Stimulated activated naive CD4-positive, alpha-beta T cell (primary cell): ENCODE results near the gene ARHGEF26.

Experiments used
- DNase-seq, 6 experiments: peaks; one replicate each; lab custom pipeline; 2025; lab: John Stamatoyannopoulos, UW

ARHGEF26 gene

GRCh38 chr3:154119951-154120350, 1.2 kb upstream of the ARHGEF26 start:
- no peak for DNase-seq

GRCh38 chr3:154121701-154122551, 736 bp downstream of the ARHGEF26 start:
- DNase-seq, result peak in 1 of 6 experiments; percentile 27

- peak in 1 of 6 experiments; percentile 22 for DNase-seq
Measured at GRCh38 chr3:154122552-154122911, 1.3 kb downstream of the ARHGEF26 start.

GRCh38 chr3:154122912-154123559, 1.8 kb downstream of the ARHGEF26 start:
- DNase-seq, result no peak

GRCh38 chr3:154123906-154124305, 2.7 kb downstream of the ARHGEF26 start:
- DNase-seq, result no peak

- DNase-seq, result no peak
Measured at GRCh38 chr3:154125378-154126030, 4.3 kb downstream of the ARHGEF26 start.

- DNase-seq, result no peak
Measured at GRCh38 chr3:154126651-154127050, 5.5 kb downstream of the ARHGEF26 start.

- DNase-seq, result no peak
Measured at GRCh38 chr3:154129625-154130024, 8.4 kb downstream of the ARHGEF26 start.

GRCh38 chr3:154130540-154130939, 9.3 kb downstream of the ARHGEF26 start:
- DNase-seq, result no peak

GRCh38 chr3:154131830-154132229, 10.6 kb downstream of the ARHGEF26 start:
- DNase-seq, result no peak

GRCh38 chr3:154132777-154133375, 11.7 kb downstream of the ARHGEF26 start:
- DNase-seq, result no peak

- no peak for DNase-seq
Measured at GRCh38 chr3:154135511-154136173, 14.5 kb downstream of the ARHGEF26 start.

GRCh38 chr3:154137036-154137435, 15.8 kb downstream of the ARHGEF26 start:
- DNase-seq, result no peak

GRCh38 chr3:154139996-154140436, 18.8 kb downstream of the ARHGEF26 start:
- no peak for DNase-seq

- no peak for DNase-seq
Measured at GRCh38 chr3:154142608-154143007, 21.4 kb downstream of the ARHGEF26 start.

GRCh38 chr3:154143873-154144272, 22.7 kb downstream of the ARHGEF26 start:
- DNase-seq, result no peak

GRCh38 chr3:154144825-154145465, 23.8 kb downstream of the ARHGEF26 start:
- no peak for DNase-seq

GRCh38 chr3:154148541-154148940, 27.4 kb downstream of the ARHGEF26 start:
- DNase-seq, result no peak

- no peak for DNase-seq
Measured at GRCh38 chr3:154149286-154149685, 28.1 kb downstream of the ARHGEF26 start.

- no peak for DNase-seq
Measured at GRCh38 chr3:154151969-154152368, 30.8 kb downstream of the ARHGEF26 start.

- no peak for DNase-seq
Measured at GRCh38 chr3:154152741-154153140, 31.6 kb downstream of the ARHGEF26 start.
